Muscle of leg (tissue), 16 donors: Measurements from ENCODE around the gene COL6A3. TPM values are rescaled to one million over a fixed set of nuclear protein-coding genes. Genes with fewer than 3 reads are reported as not detected.

Experiments
- DNase-seq: peaks from one replicate; pipeline ENCODE4 v3.0.0; 2013
- H3K27ac ChIP-seq: one replicate; pipeline ENCODE4 v1.5.1; 2013; ENCODE audit warnings: mild to moderate bottlenecking, low read length, control low read depth
- H3K27me3 ChIP-seq: one replicate; pipeline ENCODE4 v1.6.1; 2013; ENCODE audit warnings: low read length; ENCODE audit not compliant: control insufficient read depth, insufficient read depth
- H3K36me3 ChIP-seq: one replicate; pipeline ENCODE4 v1.6.1; 2013; ENCODE audit warnings: low read length; ENCODE audit not compliant: control insufficient read depth, insufficient read depth
- H3K4me1 ChIP-seq: one replicate; pipeline ENCODE4 v1.6.1; 2013; ENCODE audit warnings: low read length; ENCODE audit not compliant: control insufficient read depth, insufficient read depth
- H3K4me3 ChIP-seq: one replicate; pipeline ENCODE4 v1.5.1; 2013; ENCODE audit warnings: low read length, control low read depth
- H3K9me3 ChIP-seq: replicated peaks from 2 replicates; pipeline ENCODE4 v1.6.1; 2013; ENCODE audit warnings: low read depth, low read length; ENCODE audit not compliant: control insufficient read depth
- WGBS: methylation state at CpG from one replicate; pipeline ENCODE4 v1.1.5; 2013; ENCODE audit warnings: missing lambda C conversion rate; ENCODE audit not compliant: insufficient coverage; 5-methylcytosine and 5-hydroxymethylcytosine counted together
- long read RNA-seq, 11 donors: transcript quantifications; one replicate each; lab custom pipeline, GENCODE V29; 2026
- polyA plus RNA-seq, 8 donors: library from polyadenylated mRNA; unstranded; fragments of 120-200 nt; gene quantifications; one replicate each; pipeline versions ENCODE4 v1.2.1 to v1.2.3, GENCODE V29; 2013; ENCODE audit warnings: inconsistent platforms in 1 of 8, low replicate concordance in 1 of 8; ENCODE audit not compliant: insufficient read length in 8 of 8, insufficient read depth in 1 of 8
- total RNA-seq: library from RNA; stranded (reverse); fragments of 120-200 nt; gene quantifications from one replicate; pipeline ENCODE4 v1.2.4, GENCODE V29; 2013

Gene COL6A3
- total RNA-seq (370 TPM), polyA plus RNA-seq (100 to 1,000 TPM; 203 to 490 (median 319) TPM)
- long read RNA-seq, donor 1, transcript COL6A3-208 (2 exons, 329 nt): major isoform, 7 of 52 reads
- long read RNA-seq, donor 1, partial matches to known transcripts: 43 of 52 reads
- long read RNA-seq, donor 1, other reads (novel, unspliced or antisense): 0 of 52 reads
- long read RNA-seq, donor 2, full-length matches to known transcripts: 1 of 8 reads
- long read RNA-seq, donor 2, partial matches to known transcripts: 7 of 8 reads
- long read RNA-seq, donor 2, other reads (novel, unspliced or antisense): 0 of 8 reads
- long read RNA-seq, donor 3, full-length matches to known transcripts: 6 of 147 reads
- long read RNA-seq, donor 3, partial matches to known transcripts: 141 of 147 reads
- long read RNA-seq, donor 3, other reads (novel, unspliced or antisense): 0 of 147 reads
- long read RNA-seq, donor 4, transcript COL6A3-208 (2 exons, 329 nt): major isoform, 6 of 139 reads
- long read RNA-seq, donor 4, partial matches to known transcripts: 133 of 139 reads
- long read RNA-seq, donor 4, other reads (novel, unspliced or antisense): 0 of 139 reads
- long read RNA-seq, donor 5, full-length matches to known transcripts: 33 of 597 reads
- long read RNA-seq, donor 5, partial matches to known transcripts: 564 of 597 reads
- long read RNA-seq, donor 5, other reads (novel, unspliced or antisense): 0 of 597 reads
- long read RNA-seq, donor 6, full-length matches to known transcripts: 13 of 75 reads
- long read RNA-seq, donor 6, partial matches to known transcripts: 62 of 75 reads
- long read RNA-seq, donor 6, other reads (novel, unspliced or antisense): 0 of 75 reads
- long read RNA-seq, donor 7, full-length matches to known transcripts: 21 of 195 reads
- long read RNA-seq, donor 7, partial matches to known transcripts: 174 of 195 reads
- long read RNA-seq, donor 7, other reads (novel, unspliced or antisense): 0 of 195 reads
- long read RNA-seq, donor 8, full-length matches to known transcripts: 14 of 187 reads
- long read RNA-seq, donor 8, partial matches to known transcripts: 173 of 187 reads
- long read RNA-seq, donor 8, other reads (novel, unspliced or antisense): 0 of 187 reads
- long read RNA-seq, donor 9, full-length matches to known transcripts: 17 of 145 reads
- long read RNA-seq, donor 9, partial matches to known transcripts: 128 of 145 reads
- long read RNA-seq, donor 9, other reads (novel, unspliced or antisense): 0 of 145 reads
- long read RNA-seq, donor 10, full-length matches to known transcripts: 23 of 205 reads
- long read RNA-seq, donor 10, partial matches to known transcripts: 182 of 205 reads
- long read RNA-seq, donor 10, other reads (novel, unspliced or antisense): 0 of 205 reads
- long read RNA-seq, donor 11, full-length matches to known transcripts: 20 of 224 reads
- long read RNA-seq, donor 11, partial matches to known transcripts: 204 of 224 reads
- long read RNA-seq, donor 11, other reads (novel, unspliced or antisense): 0 of 224 reads

GRCh38 chr2:237413777-237414661 lies at the start of gene COL6A3:
Gene COL6A3 (minus strand): TSS chr2:237414164. CDS start chr2:237396817, 17,347 bp downstream.
- H3K4me3 ChIP-seq: peak within 1 kb of the TSS; percentile 62
- 22% methylated on average over 7 of the region's 16 CpGs for WGBS
- peak within 1 kb of the TSS; percentile 89 for H3K27ac ChIP-seq
- DNase-seq: peak; percentile 97
- peaks cover 7% of the 10 kb centered on the region for H3K27me3 ChIP-seq
- no peaks in the 10 kb centered on the region for H3K9me3 ChIP-seq
- peaks cover 25% of the 10 kb centered on the region for H3K4me1 ChIP-seq
- no peaks in the 10 kb centered on the region for H3K36me3 ChIP-seq

- Histone ChIP-seq H3K27me3 (no peaks in the 10 kb centered on the region), H3K9me3 (no peaks in the 10 kb centered on the region), H3K27ac (no peak overlapping the region), H3K4me1 (peaks cover 9% of the 10 kb centered on the region), H3K36me3 (no peaks in the 10 kb centered on the region), H3K4me3 (no peak overlapping the region)
- DNase-seq: no peak
- WGBS: 100% methylated on average over 1 of the region's 3 CpGs
These were observed 45.8 kb upstream of the COL6A3 start for GRCh38 chr2:237459741-237460174.

- no CpG with 5 or more reads among the region's 4 CpGs for WGBS
- Histone ChIP-seq H3K36me3 (no peaks in the 10 kb centered on the region), H3K4me1 (peaks cover 9% of the 10 kb centered on the region), H3K9me3 (no peaks in the 10 kb centered on the region), H3K4me3 (no peak overlapping the region), H3K27ac (no peak overlapping the region), H3K27me3 (no peaks in the 10 kb centered on the region)
- DNase-seq: no peak
These were observed 45.3 kb upstream of the COL6A3 start for GRCh38 chr2:237459226-237459625.

GRCh38 chr2:237458519-237458918 lies 44.6 kb upstream of the COL6A3 start:
- 100% methylated on average over 1 of the region's 1 CpG for WGBS
- Histone ChIP-seq H3K27ac (no peak overlapping the region), H3K27me3 (no peaks in the 10 kb centered on the region), H3K4me1 (peaks cover 9% of the 10 kb centered on the region), H3K4me3 (no peak overlapping the region), H3K36me3 (no peaks in the 10 kb centered on the region), H3K9me3 (no peaks in the 10 kb centered on the region)
- no peak for DNase-seq

DNA sequence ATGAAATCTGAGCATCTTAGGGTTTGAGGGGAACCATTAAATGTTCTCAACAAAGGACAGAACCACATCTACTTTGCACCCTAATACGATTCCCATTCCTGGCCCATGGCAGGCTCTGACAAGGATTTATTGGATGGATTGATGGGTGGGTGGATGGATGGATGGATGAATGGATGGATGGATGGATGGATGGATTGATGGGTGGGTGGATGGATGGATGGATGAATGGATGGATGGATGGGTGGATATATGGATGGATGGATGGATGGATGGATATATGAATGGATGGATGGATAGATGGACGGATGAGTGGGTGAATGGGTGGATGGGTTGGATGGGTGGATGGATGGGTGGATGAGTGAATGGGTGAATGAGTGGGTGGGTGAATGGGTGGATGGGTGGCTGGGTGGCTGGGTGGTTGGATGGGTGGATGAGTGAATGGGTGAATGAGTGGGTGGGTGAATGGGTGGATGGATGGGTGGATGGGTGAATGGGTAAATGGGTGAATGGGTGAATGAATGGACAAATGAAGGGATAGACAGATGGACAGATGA lies 43.5 kb upstream of the COL6A3 start:
- no peak for DNase-seq
- no peaks in the 10 kb centered on the region for H3K27me3 ChIP-seq
- H3K4me3 ChIP-seq: no peak overlapping the region
- no peaks in the 10 kb centered on the region for H3K36me3 ChIP-seq
- H3K4me1 ChIP-seq: peaks cover 16% of the 10 kb centered on the region
- WGBS: 89% methylated on average over 1 of the region's 2 CpGs
- no peak overlapping the region for H3K27ac ChIP-seq
- no peaks in the 10 kb centered on the region for H3K9me3 ChIP-seq

DNA sequence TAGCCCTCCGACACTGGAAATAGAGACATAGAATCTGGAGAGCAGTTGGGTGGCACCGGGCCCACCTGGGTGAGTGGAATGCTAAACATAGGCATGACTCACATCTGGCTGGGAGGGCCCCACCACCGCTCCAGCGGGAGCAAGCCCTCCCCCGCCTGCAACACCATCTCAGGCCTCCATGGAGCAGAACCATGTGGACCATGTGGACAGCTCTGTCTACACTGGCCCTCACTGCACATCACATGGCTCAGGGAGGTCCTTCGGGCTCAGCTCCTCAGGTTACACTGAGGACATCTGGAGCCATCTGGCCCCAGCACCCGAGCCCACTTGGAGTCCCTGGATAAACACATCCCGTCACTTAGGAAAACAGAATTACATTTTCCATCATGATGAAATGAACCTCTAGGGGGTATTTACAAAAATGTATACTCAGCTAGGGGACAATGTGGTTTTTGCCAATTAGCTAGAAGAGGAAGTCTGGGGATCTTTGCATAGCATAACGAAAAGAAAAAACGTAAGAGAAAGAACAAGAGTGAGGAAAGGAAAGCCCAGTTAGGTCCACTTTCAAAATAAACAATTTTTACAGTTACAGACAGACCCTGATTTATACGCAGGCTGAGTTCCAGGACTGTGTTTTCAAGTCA lies 42.4 kb upstream of the COL6A3 start:
- no peaks in the 10 kb centered on the region for H3K36me3 ChIP-seq
- H3K4me1 ChIP-seq: peaks cover 27% of the 10 kb centered on the region
- H3K27ac ChIP-seq: peak overlapping the region; percentile 79
- H3K27me3 ChIP-seq: peaks cover 4% of the 10 kb centered on the region
- no peak overlapping the region for H3K4me3 ChIP-seq
- H3K9me3 ChIP-seq: no peaks in the 10 kb centered on the region
- WGBS: 68% methylated on average over 2 of the region's 11 CpGs
- peak; percentile 87 for DNase-seq

DNA sequence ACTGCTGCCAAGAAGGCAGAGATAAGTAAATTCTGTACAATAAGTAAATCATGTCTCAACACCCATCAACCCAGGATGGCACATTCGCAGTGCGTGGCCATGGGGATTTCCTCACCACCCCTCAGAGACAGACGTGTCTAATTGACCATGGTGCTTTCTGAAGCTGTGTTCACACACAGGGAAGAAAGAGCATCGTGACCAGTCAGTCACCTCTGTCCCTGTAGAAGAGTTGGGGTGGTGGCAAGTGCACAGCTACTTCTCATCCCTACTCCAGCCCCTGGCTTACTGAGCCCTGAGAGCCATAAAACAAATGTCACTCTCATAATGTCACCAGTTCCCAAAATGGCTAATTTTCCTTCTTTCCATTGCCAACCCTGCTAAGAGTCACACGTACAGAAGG lies 41.8 kb upstream of the COL6A3 start:
- Histone ChIP-seq H3K27me3 (peaks cover 4% of the 10 kb centered on the region), H3K4me1 (peaks cover 32% of the 10 kb centered on the region), H3K4me3 (no peak overlapping the region), H3K9me3 (no peaks in the 10 kb centered on the region), H3K27ac (peak overlapping the region; percentile 79), H3K36me3 (no peaks in the 10 kb centered on the region)
- DNase-seq: no peak
- 50% methylated on average over 1 of the region's 5 CpGs for WGBS

DNA sequence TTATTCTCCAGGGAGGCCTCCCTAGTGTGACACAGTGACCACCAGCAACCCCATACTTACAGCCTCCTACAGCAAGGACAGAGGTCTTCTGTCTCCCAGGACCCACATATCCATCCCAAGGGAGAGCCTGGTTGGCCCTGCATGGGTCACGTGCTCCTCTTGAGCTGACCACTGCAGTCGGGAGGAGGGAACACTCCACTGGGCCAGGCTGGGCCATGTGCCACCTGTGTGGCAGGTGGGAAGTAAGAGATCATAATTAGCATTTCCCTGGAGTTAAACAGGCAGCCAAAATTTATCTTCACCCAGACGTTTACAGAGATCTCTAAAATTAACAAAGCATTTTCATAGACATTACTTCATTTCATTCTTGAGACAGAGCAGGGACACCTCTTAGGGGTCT lies 39.7 kb upstream of the COL6A3 start:
- H3K36me3 ChIP-seq: no peaks in the 10 kb centered on the region
- no CpG with 5 or more reads among the region's 3 CpGs for WGBS
- H3K4me1 ChIP-seq: peaks cover 48% of the 10 kb centered on the region
- H3K27me3 ChIP-seq: peaks cover 4% of the 10 kb centered on the region
- no peak overlapping the region for H3K27ac ChIP-seq
- DNase-seq: no peak
- no peaks in the 10 kb centered on the region for H3K9me3 ChIP-seq
- no peak overlapping the region for H3K4me3 ChIP-seq
